ENCODE data around the gene PKN2.
"Not testable (repeated sequence)": the region's sequence is repeated elsewhere in the genome, so short reads cannot be mapped to it uniquely, and the experiment has no call there.

The PKN2 gene

DNA sequence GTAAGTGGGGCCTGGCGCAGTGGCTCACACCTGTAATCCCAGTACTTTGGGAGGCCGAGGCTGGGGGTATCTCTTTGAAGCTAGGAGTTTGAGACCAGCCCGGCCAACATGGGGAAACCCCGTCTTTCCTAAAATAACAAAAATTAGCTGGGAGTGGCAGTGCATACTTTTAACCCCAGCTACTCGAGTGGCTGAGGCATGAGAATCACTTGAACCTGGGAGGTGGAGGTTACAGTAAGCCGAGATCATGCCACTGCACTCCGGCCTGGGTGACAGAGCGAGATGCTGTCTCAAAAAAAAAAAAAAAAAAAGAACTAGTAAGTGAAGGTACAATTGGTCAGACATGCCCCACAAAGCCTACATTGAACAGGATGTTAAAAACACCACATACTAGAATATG, 196.6 kb downstream of the PKN2 start:
- DNase-seq (ENCODE audit: low read depth in 2 of 2) = not testable (repeated sequence)

DNA sequence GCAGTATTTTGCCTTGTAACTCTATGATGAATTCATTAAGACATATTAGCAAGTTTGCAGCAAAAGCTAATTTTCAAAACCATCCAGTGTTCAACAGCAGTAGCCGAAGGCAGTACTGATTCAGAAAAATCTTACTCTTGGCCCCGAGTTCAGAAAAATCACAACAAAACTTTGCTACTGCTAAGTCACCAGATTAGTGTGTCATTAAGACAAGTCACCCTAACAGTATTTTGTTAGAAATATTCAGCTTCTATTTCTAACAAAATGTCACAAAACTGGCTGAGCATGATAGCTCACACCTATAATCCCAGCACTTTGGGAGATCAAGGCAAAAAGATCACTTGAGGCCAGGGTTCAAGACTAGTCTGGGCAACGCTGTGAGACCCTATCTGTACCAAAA, 199.1 kb downstream of the PKN2 start:
- DNase-seq (ENCODE audit: low read depth in 2 of 2) = no peak
